ENCODE data around the gene SRC. TPM values are rescaled to one million over a fixed set of nuclear protein-coding genes. Genes with fewer than 3 reads are reported as not detected.
A peak's percentile ranks its signal among the peaks of the same experiment; 100 is the strongest.

Gene SRC
- total RNA-seq = 1 to 10 TPM; 2.6 to 2.7 TPM

DNA sequence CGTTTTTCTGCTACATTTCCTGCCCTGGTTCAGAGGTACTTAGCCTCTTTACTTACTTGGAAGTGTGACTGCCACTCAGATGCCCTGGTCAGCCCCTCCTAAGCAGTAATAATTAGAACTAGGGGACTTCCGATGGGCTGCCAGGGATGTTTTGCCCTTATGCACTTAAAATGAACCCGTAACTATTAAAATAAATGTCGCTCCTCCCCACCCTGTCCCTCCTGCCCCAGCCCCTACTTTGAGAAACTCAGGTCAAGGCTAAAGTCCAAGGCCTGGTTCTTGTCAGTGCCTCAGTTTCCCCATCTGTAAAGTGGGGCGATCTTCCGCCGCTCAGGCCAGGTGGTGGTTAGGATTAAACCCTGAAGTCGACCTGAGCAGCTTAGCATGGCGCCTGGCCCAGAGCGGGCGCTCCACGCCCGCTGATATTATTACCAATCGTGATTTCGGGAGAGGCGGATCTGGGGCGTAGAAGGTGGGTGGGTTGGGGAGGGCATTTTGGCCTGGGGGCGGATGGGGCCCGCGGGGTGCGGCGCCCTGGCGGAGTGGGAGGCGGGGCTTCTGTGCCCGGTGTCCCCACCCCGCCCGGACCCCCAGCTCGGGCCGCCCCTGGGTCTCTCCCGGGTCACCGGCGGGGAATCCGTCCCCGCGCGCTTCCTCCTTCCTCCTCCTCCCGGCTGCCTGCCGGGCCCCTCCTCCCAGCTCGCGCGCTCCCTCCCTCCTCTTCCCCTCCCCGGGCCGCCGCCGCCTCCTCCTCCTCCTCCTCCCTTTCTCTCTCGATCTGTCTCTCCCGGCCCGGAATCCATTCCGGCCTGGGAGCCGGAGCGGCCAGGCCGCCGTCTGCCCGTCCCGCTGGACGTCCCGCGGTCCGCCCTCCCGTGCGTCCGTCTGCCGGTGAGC lies at the start of gene SRC:
Gene SRC, plus strand, starts transcription at position 802 of the 897 bp plus-strand sequence. CDS start 38,014 bp downstream, outside the sequence.
- ChIA-PET POLR2A (no interaction called here), CTCF (no interaction called here)
- no peaks in the 10 kb centered on the region for H3K36me3 Mint-ChIP-seq (ENCODE audit: low read depth)
- H3K27me3 Mint-ChIP-seq = no peaks in the 10 kb centered on the region
- peaks cover 11% of the 10 kb centered on the region for H3K4me1 Mint-ChIP-seq
- H3K27ac Mint-ChIP-seq = no peak within 1 kb of the TSS
- no peaks in the 10 kb centered on the region for H3K9me3 Mint-ChIP-seq
- peak; percentile 51 for DNase-seq
- H3K4me3 Mint-ChIP-seq = peak within 1 kb of the TSS; percentile 66

DNA sequence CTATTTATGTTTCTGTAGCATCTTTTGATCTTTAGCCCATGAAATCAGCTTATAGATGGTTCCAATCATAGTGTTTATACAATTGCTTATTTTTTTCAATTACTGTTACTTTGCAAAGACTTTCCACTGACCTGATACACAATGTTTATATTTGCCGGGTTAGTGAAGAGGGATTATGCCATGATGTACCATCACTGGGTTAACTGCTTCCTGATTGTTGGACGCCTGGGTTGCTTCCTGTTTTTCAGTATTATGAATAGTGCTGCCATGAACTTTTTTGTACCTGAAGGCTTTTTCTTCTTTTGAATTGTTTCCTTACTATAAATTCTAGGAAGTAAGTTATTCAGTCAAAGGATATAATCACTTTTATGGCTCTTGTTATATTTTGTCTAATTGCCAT lies 49.6 kb upstream of the SRC start:
- no peak overlapping the region for H3K4me3 Mint-ChIP-seq
- H3K27ac Mint-ChIP-seq = no peak overlapping the region
- CTCF ChIA-PET = no interaction called here
- H3K4me1 Mint-ChIP-seq = peaks cover 50% of the 10 kb centered on the region
- no peak for DNase-seq
- no peaks in the 10 kb centered on the region for H3K27me3 Mint-ChIP-seq
- H3K9me3 Mint-ChIP-seq = no peaks in the 10 kb centered on the region
- POLR2A ChIA-PET = no interaction called here
- peaks cover 39% of the 10 kb centered on the region for H3K36me3 Mint-ChIP-seq (ENCODE audit: low read depth)

DNA sequence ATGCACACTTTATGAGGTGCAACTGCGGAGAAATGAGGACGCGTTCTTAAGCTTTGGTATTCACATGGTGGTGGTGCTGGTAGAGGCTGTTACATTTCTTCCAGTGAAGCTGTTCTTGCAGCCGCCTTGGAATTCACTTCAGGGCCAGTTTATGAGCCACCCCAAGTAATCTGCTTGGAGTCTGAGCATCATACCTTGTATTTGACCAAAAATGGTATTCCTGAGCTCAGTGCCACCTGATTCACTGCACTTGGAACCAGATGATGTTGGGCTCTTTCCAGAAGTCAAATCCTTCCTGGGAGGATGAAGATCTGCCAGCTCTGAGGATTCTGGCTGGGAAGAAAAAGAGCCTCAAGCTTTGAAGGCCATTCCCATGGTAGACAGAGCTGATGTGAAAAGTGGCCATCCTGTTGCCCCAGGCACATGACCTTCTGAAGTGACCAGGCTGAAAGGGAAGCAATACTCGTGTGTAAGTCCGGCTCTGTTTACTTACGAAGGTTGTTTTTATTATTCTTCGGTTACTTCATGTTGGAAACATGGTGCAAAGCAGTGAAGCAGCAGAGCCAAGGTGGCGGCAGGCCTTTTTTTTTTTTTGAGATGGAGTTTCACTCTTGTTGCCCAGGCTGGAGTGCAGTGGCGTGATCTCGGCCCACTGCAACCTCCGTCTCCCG lies 48.7 kb upstream of the SRC start:
- CTCF ChIA-PET = no interaction called here
- DNase-seq = no peak
- no peak overlapping the region for H3K4me3 Mint-ChIP-seq
- H3K27ac Mint-ChIP-seq = no peak overlapping the region
- POLR2A ChIA-PET = no interaction called here
- no peaks in the 10 kb centered on the region for H3K27me3 Mint-ChIP-seq
- H3K4me1 Mint-ChIP-seq = peaks cover 45% of the 10 kb centered on the region
- H3K36me3 Mint-ChIP-seq (ENCODE audit: low read depth) = peaks cover 42% of the 10 kb centered on the region
- H3K9me3 Mint-ChIP-seq = no peaks in the 10 kb centered on the region

DNA sequence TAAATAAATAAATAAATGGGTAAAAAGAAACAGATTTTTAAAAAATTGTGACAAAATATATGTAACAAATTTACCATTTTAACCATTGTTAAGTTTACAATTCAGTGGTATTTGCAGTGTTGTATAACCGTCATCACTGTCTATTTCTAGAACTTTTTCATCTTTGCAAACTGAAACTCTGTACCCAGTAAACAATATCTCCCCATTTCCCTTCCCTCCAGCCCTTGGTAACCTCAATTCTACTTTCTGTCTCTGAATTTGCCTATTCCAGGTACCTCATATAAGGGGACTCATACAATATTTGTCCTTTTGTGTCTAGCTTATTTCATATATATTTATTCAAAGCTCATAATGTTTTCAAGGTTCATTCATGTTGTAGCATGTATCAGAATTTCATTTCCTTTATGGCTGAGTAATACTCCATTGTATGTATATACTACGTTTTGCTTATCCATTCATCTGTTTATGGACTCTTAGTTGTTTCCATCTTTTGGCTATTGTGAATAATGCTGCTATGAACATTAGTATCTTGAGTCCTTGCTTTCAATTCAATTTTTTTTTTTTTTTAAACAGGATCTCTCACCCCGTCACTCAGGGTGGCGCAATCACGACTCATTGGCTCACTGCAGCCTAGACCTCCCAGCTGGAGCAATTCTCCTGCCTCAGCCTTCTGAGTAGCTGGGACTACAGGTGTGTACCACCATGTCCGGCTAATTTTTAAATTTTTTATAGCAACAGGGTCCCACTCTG lies 47.6 kb upstream of the SRC start:
- Mint-ChIP-seq H3K27me3 (no peaks in the 10 kb centered on the region), H3K27ac (peak overlapping the region; percentile 16), H3K4me3 (no peak overlapping the region), H3K9me3 (no peaks in the 10 kb centered on the region), H3K36me3 (ENCODE audit: low read depth) (peaks cover 44% of the 10 kb centered on the region), H3K4me1 (peaks cover 42% of the 10 kb centered on the region)
- CTCF ChIA-PET = no interaction called here
- POLR2A ChIA-PET = interaction anchor here (1.1 to 1.6 kb wide), 2 partner anchors 8 to 9 kb away, joined by 3 to 6 read pairs; partner anchors contain the start of gene MANBAL
- DNase-seq = no peak

DNA sequence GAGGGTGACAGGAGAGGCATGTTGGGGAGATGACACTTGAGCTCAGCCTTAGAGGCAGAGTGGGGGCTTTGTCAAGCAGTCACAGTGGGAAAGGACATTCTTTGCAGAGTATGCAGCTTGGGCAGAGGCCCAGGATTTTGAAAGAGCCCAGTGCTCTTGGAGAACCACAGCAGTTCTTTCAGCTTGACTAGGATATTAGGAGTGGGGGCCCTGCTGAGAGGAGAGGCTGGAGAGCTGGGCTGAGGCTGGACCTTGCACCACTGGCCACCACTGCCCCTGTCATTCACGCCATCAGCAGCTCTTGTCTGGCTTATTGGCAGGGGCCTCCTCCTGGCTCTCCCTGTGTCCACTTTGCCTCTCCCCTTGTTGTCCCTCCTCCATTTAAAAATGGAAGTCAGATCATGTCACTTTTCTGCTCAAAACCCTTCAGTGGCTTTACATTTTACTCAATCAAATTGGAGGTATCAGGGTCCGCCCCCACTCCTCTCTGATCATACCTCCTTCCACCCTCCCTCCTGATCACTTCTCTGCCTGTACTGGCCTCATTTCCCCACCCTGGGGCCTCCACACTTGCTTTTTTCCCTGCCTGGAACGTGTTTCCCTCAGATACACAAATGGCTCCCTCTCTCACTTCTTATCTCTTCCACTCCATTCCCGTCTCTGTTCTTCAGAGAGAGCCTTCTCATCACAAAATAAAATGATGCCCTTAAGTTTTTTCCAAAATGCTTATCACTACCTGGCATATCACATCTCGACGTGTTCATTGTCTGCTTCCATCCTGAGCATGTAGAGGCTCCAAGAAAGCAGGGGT lies 46.0 kb upstream of the SRC start:
- POLR2A ChIA-PET = interaction anchor here (1.6 kb wide), 1 partner anchor 10 kb away, joined by 6 read pairs; the partner anchor contains the start of gene MANBAL

DNA sequence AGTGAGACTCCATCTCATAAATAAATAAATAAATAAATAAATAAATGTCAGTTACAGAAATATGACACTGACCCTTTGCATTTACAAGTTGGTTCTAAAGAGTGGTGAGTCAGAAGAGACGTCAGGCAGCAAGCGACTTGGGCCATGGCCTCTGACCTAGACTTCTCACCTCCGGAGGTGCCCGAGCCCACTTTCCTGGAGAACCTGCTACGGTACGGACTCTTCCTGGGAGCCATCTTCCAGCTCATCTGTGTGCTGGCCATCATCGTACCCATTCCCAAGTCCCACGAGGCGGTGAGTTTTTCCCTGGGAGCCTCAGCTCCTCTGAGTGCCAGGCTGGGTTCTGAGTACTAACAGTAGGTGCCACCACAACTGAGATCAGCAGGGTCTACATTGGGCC lies 44.8 kb upstream of the SRC start:
- ChIA-PET CTCF (no interaction called here), POLR2A (interaction anchor here (1.0 to 2.1 kb wide), 2 partner anchors 11 to 12 kb away, joined by 3 to 4 read pairs; partner anchors contain the start of gene MANBAL)
- H3K27me3 Mint-ChIP-seq = no peaks in the 10 kb centered on the region
- no peaks in the 10 kb centered on the region for H3K9me3 Mint-ChIP-seq
- DNase-seq = no peak
- peaks cover 23% of the 10 kb centered on the region for H3K4me1 Mint-ChIP-seq
- no peak overlapping the region for H3K4me3 Mint-ChIP-seq
- peaks cover 46% of the 10 kb centered on the region for H3K36me3 Mint-ChIP-seq (ENCODE audit: low read depth)
- H3K27ac Mint-ChIP-seq = no peak overlapping the region

More for the DNA sequence above, 46.0 kb upstream of the SRC start:
- no peak overlapping the region for H3K27ac Mint-ChIP-seq
- CTCF ChIA-PET = no interaction called here
- H3K4me1 Mint-ChIP-seq = peaks cover 32% of the 10 kb centered on the region
- H3K27me3 Mint-ChIP-seq = no peaks in the 10 kb centered on the region
- no peaks in the 10 kb centered on the region for H3K9me3 Mint-ChIP-seq
- peaks cover 46% of the 10 kb centered on the region for H3K36me3 Mint-ChIP-seq (ENCODE audit: low read depth)
- H3K4me3 Mint-ChIP-seq = no peak overlapping the region
- no peak for DNase-seq

DNA sequence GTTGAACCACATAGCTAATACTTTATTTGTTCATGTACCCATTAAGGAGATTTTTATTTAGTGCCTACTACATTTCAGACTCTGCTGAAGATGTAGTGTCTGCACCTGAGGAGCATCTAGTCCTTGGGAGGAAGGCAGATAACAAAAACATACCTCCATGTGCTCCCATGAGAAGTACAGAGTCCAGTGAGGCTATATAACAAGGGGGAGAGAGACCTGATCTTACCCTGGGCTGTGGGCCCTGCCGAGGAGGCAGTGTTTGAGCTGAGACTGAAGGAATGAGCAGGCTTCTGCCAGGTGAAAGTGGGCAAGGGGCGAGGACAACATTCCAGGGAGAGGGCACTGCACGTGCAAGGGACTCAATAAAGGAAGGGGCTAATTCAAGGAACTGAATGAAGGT lies 44.4 kb upstream of the SRC start:
- CTCF ChIA-PET = no interaction called here
- Mint-ChIP-seq H3K9me3 (no peaks in the 10 kb centered on the region), H3K27me3 (no peaks in the 10 kb centered on the region), H3K4me1 (peaks cover 19% of the 10 kb centered on the region), H3K4me3 (no peak overlapping the region), H3K27ac (no peak overlapping the region), H3K36me3 (ENCODE audit: low read depth) (peaks cover 44% of the 10 kb centered on the region)
- POLR2A ChIA-PET = interaction anchor here (1.0 to 2.1 kb wide), 2 partner anchors 11 to 13 kb away, joined by 3 to 4 read pairs; partner anchors contain the start of gene MANBAL
- no peak for DNase-seq

DNA sequence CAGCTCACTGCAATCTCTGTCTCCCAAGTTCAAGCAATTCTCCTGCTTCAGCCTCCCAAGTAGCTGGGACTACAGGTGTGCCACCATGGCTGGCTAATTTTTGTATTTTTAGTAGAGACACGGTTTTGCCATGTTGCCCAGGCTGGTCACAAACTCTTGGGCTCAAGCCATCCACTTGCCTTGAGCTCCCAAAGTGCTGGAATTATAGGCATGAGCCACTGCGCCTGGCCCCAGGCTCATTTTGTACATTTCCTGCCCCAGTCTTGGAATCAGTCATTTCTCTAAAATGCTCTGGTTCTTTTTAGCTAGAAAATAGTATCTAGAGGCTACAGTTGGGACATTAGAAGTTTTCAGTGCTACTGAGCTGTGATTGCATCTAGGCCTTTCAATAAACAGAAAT lies 43.0 kb upstream of the SRC start:
- Mint-ChIP-seq H3K36me3 (ENCODE audit: low read depth) (peaks cover 42% of the 10 kb centered on the region), H3K4me1 (peaks cover 17% of the 10 kb centered on the region), H3K4me3 (no peak overlapping the region), H3K27ac (no peak overlapping the region), H3K9me3 (no peaks in the 10 kb centered on the region), H3K27me3 (no peaks in the 10 kb centered on the region)
- ChIA-PET POLR2A (interaction anchor here (2.1 kb wide), 1 partner anchor 14 kb away, joined by 4 read pairs; the partner anchor contains the start of gene MANBAL), CTCF (interaction anchor here (1.1 kb wide), 1 partner anchor 10 kb away, joined by 3 read pairs; no protein-coding TSS in a partner anchor)
- DNase-seq = no peak

DNA sequence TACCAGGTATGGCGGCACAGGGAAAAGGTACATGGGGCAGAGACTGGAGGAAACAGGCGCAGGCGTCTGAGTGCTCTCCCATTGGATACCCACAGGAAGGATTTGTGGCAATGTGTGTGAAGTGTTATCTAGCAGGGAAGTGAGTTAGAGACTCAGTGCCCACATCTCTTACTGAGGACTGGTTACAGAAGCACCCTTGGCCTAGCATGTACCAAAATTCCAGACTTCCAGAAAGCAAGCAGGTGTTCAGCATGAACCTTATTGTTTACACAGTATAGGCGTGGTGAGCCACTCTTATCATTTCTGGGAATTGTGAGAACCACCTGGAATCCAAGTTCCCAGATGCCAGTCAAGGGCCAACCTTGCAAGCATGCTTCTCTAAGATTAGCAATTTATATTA lies 42.3 kb upstream of the SRC start:
- no peaks in the 10 kb centered on the region for H3K27me3 Mint-ChIP-seq
- H3K27ac Mint-ChIP-seq = no peak overlapping the region
- H3K4me1 Mint-ChIP-seq = peaks cover 18% of the 10 kb centered on the region
- no peak overlapping the region for H3K4me3 Mint-ChIP-seq
- DNase-seq = no peak
- CTCF ChIA-PET = no interaction called here
- H3K36me3 Mint-ChIP-seq (ENCODE audit: low read depth) = peaks cover 42% of the 10 kb centered on the region
- no peaks in the 10 kb centered on the region for H3K9me3 Mint-ChIP-seq
- POLR2A ChIA-PET = no interaction called here

DNA sequence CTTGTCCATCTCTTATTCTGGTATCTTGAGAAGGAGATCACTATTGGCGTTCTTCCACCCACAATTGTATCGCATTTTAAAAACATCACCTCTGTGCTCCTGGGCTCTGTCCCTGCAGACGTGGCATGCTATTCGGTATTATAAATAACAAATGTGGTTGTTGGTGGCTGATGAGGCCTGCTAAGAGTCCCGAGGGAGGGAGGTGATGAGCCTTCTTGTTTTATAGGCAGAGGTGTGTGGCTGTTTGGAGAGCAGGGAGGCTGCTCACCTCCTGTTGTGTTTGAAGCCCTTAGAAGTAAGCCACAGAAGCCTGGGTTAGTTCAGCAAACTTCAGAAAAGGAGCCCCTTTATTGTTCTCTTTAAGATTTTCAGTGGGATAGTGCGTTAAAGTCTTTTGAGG lies 40.9 kb upstream of the SRC start:
- Mint-ChIP-seq H3K4me1 (peaks cover 23% of the 10 kb centered on the region), H3K36me3 (ENCODE audit: low read depth) (peaks cover 36% of the 10 kb centered on the region), H3K27me3 (no peaks in the 10 kb centered on the region), H3K27ac (no peak overlapping the region), H3K9me3 (no peaks in the 10 kb centered on the region), H3K4me3 (no peak overlapping the region)
- no peak for DNase-seq
- ChIA-PET POLR2A (no interaction called here), CTCF (interaction anchor here (1.2 kb wide), 1 partner anchor 113 kb away, joined by 3 read pairs; no protein-coding TSS in a partner anchor)

DNA sequence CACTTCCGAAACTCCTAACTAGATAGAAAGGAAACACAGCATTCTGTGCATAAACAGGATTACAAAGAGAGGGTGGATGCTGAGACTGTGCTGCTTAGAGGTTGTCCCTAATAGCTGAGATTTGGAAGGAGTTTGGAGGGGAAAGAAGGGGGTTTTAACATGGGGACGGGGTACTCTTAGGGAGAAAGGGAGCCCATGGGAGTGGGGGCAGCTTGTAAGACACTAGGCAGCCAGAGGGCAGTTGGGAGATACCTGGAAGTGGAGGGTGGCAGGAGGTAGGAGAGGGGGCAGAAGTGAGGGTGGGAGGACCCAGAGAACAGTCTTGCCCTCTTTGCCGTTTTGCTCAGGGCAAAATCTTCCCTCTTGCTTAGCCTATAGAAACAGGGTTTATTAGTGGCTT lies 40.1 kb upstream of the SRC start:
- ChIA-PET CTCF (interaction anchor here (1.2 kb wide), 1 partner anchor 114 kb away, joined by 3 read pairs; no protein-coding TSS in a partner anchor), POLR2A (no interaction called here)
- Mint-ChIP-seq H3K27me3 (no peaks in the 10 kb centered on the region), H3K4me3 (no peak overlapping the region), H3K4me1 (peaks cover 21% of the 10 kb centered on the region), H3K36me3 (ENCODE audit: low read depth) (peaks cover 34% of the 10 kb centered on the region), H3K27ac (no peak overlapping the region), H3K9me3 (no peaks in the 10 kb centered on the region)
- DNase-seq = no peak
